GM19025 (cell line): ENCODE results near the gene TMX1.

ENCODE experiments used
- ATAC-seq: cut with Tn5 transposase; IDR thresholded peaks from one replicate; pipeline ENCODE4 v1.9.1; 2021; ENCODE audit warnings: mild to moderate bottlenecking, low read depth, moderate library complexity; ENCODE audit not compliant: unreplicated experiment

The TMX1 gene

DNA sequence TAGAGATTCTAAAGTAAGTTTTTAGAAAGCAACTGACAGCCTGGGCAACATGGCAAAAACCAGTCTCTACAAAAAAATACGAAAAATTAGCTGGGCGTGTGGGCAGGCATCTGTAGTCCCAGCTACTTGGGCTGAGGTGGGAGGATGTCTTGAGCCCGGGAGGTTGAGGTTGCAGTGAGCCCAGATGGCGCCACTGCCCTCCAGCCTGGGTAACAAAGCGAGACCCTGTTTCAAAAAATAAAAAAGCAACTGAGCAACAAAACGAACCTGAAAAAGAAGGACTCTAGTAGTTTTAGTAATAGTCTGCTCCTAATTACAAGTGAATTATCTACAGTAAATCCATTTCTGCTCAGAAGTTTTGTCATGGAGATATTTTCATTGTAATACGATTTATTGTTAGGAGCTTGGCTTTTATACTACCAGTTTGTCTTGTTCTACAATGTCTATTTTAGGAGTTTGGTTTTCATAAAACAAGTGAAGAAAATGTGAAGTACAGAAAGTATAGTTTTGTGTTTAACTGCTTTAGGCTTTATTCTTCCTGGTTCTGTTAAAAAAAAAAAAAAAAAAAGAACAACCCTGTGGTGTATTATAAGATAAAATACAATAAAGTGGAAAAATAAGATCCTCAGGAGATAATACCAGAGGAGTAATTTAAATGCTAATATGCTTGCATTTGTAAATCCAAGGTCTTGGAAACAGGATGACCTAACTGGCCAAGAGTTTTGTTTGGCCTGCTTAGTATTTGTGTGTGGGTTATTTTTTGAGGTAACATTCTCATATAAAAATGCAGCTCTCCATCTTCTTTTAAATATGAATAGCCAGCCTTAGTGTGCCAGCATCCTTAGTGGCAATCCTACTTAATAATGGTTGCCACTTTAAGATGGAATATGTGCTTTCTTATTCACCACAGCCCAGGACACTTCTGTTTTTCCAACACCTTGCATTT is 2.8 kb downstream of the TMX1 start:
- no peak for ATAC-seq

DNA sequence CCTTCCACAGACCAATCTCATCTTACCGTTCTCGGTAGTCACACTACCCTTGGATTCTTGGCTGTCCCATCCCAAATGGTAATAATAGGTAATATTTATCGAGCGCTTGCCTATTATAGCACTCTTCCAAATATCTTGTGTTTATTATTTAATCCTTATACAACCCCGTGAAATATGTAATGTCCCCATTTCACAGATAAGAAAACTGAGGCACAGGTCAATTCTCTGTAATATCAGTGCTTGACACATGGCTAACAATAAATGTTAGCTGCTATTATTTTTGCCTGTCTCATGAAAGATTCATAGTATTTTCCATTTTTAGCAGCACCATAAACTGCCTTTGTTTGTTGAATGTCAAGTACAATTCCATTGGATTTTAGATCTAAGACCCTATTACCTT is 4.5 kb downstream of the TMX1 start:
- no peak for ATAC-seq

DNA sequence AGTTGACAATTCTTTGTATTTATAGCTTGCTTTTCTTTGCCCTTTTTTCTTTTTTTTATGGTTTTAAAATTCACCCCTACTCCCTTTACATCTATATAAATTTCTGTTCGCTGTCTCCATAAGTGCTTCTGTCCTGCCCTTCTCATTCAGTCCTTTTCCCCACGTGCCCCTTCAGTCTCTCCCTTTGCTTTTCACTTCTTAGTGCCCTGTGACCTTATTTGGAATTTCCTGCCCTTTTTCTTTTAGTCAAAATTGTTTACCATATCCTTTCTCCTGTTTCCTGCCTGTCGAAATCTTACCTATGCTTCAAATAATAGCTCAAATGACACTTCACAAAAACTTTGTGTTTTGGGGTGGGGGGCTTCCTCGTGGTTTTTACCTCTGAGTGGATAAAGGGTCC is 6.0 kb downstream of the TMX1 start:
- no peak for ATAC-seq

DNA sequence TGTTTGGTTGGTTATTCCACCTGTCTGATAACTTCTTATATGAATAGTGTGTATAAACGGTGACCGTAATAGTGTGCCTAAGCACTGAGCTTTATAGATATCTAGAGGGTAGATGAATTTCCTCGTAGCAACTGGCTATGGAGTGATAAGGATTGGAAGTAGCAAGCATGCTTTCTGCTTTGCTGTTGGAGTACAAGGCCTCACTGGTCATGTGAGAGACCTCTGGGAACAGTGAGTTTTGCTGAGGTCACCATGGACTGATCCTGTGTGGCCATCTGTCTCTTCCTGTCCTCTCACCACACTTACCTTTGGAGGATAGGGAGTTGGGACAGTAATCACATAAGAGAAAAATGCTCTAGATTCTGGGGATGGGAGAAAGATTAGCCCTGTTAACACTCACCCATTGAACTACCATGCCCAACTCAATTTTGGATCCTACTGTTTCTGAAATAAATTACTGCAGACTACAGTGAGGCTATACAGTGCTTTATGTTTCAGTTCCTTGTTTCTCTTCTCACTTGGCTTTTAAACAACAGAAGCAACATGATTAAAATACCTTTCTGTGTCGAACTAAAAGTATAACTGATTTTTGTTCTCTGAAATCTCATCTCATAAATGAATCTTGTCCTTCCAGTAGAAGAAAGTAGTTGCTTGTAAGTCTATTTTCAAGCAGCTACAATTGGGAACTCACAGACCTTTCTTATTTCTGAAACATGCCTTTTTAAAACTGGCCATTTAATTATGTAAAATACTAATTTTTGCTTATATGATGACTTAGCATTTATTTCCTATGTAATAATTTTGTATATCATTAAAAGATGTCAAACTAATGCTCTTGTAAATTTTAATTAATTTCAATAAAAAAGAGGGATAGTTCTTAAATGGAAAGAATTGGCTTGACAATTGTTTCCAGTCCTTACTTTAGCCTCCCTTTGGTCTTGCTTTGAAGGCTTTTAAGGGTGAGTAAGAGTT is 8.3 kb downstream of the TMX1 start:
- ATAC-seq: no peak

DNA sequence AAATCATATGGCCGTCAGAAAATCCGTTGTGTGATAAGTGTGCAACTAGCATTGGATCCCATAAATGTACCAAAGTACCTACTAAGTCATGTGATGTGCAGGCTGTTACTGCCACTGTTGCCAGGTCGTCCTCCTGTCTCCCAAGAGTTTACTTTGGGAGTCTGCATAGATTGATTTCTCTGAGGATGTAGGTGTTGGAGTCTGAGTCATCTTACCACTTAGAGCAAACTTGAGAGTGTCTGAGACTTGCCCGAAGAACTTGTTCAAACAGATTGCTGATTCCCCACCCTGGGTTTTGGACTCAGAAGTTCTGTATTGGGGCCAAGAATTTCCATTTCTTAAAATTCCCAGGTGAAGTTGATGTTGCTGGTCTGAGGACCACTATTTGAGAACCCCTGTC is 11.4 kb downstream of the TMX1 start:
- ATAC-seq: no peak

DNA sequence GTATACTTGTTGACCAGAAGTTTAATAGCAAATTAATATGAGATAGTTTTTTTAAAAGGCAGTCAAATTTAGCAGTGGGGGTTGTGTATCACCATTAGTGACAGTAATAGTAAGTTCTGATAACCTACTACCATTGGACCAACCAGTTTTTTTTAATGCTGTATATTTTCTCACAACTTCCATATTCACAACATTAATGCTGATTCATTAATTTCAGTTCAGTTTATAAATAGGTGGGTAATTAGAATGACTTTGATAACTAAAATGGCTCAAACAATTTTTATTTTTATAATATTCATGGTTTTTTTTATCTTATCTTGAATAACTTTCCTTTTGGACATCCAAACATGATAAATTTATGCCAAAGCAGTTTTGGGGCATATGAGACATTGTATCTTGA is 13.8 kb downstream of the TMX1 start:
- ATAC-seq: no peak

DNA sequence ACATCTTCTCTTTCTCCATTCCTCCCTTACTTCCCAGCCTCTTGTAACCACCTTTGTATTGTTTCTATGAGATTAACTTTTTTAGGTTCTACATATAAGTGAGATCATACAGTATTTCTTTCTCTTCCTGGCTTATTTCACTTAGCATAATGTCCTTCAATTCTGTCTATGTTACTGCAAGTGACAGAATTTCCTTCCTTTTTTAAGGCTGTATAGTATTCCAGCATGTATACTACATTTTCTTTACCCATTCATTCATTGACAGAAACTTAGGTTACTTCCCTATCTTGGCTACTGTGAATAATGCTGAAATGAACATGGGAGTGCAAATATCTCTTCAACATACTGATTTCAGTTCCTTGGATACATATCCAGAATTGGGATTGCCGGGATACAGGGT is 18.2 kb downstream of the TMX1 start:
- no peak for ATAC-seq

DNA sequence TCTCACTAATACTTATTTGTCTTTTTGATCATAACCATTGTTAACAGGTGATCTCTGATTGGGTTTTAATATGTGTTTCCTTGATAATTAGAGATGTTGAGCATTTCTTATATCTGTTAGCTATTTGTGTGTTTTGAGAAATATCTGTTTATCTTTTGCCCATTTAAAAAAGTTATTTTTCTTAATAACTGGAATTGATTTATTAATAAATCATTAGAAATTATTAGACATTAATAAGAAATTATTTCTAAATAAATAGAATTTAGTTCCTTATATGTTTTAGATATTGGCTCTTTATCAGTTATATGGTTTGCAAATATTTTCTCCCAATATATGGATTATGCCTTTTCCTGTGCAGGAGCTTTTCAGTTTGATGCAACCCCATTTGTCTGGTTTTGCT is 18.7 kb downstream of the TMX1 start:
- ATAC-seq: no peak

DNA sequence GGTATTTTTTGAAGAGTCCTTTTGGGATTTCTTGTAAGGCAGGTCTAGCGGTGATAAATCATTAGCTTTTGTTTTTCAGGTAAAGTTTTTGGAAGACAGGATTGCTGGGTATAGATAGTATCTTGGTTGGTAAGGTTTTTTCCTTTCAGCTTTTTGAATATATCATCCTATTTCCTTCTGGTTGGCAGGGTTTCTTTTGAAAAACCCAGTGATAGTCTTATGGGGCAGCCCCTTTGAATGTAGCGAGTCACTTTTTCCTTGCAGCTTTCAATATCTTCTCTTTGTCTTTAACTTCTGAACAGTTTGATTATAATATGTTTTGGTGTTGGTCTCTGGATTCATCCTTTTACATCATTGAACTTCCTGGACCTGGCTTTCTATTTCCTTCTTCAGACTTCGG is 20.2 kb downstream of the TMX1 start:
- no peak for ATAC-seq

DNA sequence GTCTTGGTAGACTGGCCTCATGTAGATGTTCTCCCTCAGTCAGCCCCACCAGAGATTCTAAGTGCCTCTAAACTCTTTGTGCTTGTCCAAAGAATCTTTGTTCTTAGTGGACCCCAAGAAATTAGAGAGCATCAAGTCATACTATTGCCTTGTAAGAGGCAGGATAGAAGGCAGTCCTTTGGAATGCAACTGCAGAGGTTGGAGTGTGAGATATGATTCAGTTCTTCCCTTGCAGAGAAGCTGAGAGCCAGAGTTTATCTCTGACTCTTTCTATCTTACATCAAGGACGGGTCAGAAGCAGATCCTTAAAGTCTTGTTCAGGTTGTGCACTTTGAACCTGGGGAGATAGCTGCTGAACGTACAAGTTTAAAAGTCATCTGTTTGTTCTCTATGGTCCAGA is 21.1 kb downstream of the TMX1 start:
- ATAC-seq: no peak

DNA sequence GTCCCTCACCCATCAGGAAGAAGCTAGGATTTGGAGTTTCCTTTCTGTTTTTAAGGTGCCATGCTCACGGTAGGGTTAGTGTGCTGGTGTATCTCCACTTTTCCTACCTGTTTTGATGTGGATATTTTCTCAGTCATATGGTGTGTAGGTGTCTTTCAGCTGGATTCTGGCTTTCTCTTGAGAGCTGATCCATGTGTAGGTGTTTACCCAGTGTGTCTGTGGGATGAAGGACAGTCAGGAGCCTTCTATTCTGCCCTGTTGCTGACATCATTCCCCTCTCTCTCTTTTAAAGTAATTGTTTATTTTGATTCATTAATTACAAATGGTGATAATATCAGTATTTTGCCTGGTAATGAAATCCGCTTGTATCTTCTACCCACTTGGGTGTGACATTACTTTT is 22.8 kb downstream of the TMX1 start:
- ATAC-seq: no peak

DNA sequence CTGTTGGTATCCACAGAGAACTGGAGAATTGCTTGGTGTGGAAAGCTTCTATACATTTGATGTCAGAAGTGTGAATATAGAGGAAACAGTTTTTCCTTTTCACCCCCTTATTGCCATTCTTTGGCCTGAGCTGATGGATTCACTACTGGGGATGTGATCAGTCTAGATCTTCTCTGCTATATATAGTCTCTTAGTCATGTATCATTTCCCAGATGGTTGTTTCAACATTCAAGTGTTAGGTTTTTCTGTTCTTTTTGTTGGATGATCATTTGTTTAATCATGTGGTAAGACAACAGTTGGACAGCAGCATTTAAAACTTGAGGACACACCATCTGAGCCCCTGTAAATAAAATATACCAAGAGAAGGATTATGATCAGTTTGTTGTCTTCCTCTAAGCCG is 29.6 kb downstream of the TMX1 start:
- no peak for ATAC-seq

DNA sequence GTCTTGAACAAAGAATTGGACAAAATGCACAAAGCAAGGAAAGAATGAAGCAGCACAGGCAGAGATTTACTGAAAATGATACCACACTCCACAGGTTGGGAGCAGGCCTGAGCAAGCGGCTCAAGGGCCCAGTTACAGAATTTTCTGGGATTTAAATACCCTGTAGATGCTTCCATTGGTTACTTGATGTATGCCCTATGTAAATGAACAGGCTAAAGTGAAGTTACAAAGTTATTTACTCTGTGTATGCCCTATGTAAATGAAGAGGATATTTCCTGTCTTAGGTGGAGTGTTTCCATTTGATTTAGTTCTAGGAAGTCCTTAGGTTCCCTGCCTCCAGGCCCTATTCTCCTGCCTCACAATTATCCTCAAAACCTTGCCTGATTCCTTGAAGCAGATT is 36.6 kb downstream of the TMX1 start:
- ATAC-seq: no peak

DNA sequence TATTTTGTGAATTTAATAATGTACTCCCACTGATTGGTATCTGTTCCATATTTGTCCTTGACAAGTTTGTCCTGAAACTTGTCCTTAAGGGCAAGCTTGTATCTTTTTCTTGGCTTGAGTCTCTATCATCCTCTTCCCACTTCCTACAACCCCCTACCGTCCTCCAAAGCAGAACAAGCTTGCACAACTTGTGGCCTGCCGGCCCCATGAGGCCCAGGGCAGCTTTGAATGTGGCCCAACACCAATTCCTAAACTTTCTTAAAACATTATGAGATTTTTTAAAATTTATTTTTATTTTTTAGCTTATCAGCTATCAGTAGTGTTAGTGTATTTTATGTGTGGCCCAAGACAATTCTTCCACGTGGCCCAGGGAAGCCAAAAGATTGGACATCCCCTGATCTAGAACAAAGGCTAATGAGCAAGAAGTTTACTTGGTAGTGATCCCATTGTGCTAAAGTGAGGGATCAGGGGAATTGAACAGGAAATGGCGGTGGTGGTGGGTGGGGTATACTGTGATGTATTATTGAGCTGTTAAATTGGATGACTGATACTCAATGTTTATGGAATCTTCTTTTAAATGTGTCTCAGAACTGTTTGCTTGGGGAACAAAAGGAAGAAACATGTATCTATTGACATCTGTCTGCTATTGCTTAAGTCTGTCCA is 37.8 kb downstream of the TMX1 start:
- ATAC-seq: no peak

DNA sequence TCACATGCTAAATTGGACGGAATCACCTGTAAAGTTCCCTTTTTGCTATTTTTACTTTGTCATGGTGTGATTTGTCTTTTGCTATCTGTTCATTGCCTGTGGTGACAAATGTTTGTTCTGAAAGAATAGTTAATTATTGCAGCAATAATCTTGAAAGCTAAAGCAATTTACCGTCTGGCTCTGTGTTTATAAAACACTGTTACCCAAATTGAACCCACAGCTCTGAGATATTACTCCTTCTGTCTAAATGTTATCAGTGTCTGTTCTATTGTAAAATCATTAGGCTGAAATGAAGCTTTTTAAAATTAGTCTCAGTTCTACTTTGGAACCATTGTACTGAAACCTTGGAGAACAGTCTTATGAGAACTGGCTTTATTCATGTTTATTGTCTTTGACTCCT is 42.5 kb downstream of the TMX1 start:
- no peak for ATAC-seq

DNA sequence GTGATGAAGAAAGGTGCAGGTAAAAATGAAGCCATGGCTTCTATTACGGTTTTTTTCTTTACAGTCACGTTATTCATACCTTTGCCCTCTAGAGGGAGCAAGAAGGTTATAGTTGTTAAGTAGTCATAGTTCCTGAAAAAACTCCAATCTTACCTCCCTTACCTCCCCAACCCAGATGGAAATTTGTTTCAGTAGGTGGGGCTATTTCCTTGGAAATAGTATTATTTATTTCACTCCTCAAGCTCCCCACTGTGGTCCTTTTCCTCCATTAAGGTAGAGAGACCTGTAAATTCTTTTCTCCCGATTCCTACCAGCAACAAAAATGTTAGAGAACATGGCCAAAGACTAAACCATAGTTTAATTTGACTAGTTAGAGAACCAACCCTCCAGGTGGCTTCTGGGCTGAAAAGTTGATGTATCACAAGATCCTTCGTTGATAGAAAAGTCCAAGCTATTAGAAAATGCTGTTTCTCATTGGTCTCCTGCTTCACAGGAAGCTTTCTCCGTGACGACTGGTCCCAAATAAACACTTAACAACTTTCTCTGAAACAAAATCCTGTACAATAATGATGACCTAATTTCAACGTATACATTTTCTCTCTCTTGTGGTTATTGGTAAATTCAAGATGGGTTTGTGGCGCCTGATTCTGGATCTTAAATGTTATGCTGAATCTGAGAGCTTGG is 43.5 kb downstream of the TMX1 start:
- no peak for ATAC-seq

DNA sequence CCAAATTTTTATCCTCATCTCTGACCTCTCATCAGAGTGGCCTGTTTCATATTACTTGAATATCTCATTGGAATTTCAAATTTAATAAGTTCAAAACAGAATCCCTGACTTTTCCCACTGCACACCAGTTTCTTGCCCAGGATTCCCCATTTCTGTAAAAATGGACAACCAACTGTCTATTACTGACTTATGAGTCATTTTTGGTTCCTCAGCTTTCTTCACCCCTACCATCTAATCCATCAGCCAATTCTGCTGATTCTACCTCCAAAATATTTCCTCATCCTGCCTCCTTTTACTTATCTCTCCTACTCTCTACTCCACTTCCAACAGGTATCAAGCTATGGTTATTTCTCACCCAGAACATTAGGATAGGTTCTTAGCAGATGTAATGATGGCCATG is 44.2 kb downstream of the TMX1 start:
- no peak for ATAC-seq

DNA sequence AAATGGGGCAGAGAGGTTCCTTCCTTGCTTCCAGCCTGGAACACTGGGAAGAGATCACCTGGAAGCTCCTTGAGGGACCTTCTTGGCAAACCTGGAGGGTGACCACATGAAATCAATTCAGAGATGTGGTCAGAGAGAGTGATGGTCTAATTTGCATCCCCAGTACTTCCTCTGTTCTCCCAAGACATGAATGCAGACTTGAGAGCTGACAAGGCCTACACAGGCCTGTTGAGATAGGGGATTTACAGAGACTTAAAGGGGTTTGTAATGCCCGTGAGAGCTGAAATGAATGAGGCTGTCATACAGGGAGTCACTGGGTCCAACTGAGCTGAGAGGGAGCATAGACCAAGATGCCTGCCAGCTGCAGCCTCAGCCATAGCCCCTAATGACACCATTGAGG is 45.1 kb downstream of the TMX1 start:
- ATAC-seq: peak; percentile 69

DNA sequence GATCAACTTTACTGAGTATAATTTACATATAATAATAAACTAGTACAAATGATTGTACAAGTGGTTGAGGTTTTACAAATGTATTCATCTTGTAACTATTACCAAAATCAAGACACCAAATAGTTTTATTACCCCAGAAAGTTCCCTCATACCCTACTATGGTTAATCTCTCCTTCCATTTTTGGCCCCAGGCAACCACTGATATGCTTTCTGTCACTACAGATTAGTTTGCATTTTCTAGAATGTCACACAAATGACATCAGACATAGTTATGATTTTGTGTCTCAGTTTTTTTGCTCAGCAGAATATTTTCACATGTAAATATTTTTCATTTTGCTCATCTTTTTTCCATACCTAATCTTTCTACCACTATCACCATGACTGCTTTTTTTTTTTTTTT is 49.1 kb downstream of the TMX1 start:
- no peak for ATAC-seq

DNA sequence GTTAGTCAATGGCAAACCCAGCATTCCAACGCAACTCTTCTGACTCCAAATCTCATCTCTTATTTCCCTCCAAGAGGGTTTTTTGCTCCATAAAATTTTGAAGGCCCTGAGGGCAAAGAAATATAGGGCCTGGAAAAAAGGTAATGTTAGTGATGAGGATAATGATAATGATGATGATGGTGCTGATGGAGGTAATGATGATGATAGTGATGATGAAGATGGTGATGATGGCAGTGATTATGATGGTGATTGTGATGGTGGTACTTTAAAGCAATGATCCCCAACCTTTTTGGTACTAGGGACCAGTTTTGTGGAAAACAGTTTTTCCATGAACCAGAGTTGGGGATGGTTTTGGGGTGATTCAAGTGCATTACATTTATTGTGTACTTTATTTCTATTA is 50.1 kb downstream of the TMX1 start:
- ATAC-seq: no peak
